ENCODE measurements around the gene FLNA.
A peak's percentile ranks its signal among the peaks of the same experiment; 100 is the strongest.

Gene FLNA

DNA sequence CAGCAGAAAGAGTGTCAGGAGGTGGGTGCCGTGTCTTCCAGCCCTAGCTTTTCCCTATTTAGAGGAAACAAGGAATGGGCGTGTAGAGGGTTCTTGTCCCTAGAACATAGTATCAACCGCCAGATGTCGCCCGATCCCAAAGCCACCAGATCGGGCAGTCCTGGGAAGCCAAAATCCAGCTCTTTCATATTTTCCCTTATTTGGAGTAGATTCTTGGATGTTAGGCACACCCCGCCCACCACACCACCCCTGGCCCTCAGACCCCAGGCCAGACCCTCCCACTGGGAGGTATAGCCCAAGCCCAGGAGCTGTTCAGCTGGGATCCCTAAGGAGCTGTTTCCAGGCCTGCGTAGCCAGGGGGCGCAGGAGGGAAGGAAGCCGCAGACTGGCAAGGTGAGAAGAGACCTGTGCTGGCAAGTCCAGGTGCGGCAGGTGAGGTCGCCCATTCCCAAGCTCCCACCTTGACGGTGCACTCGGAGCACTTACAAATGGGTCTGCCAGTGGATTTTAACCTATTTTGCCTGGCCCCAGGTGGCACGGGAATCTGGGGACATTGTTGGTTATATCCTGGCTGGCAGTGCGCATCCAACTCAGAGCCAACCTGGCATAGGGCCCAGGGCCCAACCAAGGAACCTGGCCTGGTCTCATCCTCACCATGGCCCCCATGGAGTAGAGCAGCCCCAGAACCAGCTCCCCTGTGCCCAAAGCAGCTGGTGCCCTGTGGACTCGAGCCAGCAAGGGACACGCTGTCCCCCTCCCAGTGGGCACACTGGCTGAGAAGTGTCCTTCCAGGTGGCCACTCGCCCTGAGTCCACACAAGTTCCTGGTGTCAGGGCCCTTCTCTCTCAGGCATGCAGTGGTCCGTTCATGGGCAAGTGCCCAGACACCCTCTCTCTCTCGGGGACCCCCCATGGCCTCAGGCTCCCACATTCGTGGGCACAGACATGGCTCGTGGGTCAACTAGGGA, 811 bp downstream of the FLNA start:
- no peak for DNase-seq

DNA sequence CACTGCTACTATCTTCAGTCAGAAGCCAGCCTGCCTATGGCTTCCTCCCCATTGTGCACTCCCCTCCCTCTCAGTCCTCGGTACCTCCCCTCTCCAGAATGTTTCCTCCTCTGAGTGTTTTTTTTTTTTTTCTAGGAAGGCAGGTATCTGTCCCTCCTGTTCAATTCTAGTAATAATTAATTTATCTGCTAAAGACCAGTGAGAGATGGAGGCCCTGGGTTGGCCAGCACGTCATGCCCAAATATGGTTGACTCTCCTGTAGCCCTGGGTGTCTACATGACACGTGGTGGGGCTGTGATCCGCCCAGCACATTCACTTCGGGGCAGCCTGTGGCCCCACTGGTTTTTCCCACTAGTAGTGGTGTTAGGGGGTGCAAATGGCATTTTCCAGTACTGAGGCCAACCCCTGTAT, 1.8 kb downstream of the FLNA start:
- DNase-seq, result no peak

DNA sequence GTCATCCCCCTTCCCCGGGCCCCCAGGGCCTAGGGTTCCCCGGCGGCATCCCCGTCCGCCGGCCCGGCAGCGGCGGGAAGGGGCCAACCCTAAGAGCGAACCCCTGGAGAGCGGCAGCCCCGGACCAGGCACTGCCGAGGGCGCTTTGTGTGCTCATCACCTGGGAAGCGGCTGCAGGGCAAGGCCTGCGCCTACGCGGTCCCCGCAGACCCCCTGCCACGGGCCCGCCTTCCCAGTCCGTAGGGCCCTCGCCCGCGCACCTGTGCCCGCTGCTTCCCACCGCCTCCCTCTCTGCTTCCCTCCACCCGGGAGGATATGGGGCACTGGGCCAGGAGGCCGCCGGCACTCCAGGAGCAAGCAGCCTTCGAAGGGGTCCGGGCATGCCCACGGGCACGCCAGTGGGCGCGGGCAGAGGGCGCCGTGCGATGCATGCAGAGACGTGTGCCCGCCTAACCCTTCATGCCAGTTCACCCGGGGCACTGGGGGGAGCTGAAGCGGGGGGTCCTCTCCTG, 2.6 kb downstream of the FLNA start:
- no peak for DNase-seq

DNA sequence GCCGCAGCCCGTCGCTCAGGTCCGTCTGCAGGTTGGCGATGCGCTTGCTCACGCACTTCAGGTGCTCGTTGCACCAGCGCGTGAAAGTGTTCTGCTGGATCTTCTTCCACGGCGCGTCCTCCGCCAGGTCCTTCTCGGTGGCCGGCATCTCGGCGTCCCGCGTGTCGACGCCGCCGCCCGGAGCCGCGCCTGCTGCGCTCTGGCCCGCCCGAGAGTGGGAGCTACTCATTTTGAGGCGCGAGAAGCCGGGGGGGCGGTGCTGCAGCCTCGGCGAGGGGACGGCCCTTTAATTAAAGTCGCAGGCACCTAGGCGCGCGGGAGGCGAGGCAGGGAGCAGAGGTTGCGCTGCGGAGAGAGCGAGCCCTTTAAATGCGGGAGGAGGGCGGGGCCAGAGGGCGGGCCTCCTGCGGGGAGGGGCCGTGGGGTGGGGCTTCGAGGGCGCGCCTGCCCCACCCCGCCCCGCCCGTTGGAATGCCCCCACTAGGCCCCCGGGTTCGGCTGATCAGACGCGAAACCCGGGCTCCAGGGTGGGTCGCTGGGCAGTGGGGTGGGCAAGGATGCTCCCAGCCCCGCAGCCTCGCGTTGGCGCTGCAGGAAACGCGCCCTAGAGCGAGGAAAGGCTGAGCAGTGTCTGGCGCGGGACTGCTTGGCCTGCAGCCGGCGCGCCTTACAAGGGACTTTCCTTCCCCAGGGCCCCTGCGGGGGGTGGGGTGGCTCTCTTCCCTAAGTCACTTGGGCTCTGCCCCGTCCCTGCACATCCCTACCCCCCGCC, 3.2 kb downstream of the FLNA start:
- peak; percentile 84 for DNase-seq

DNA sequence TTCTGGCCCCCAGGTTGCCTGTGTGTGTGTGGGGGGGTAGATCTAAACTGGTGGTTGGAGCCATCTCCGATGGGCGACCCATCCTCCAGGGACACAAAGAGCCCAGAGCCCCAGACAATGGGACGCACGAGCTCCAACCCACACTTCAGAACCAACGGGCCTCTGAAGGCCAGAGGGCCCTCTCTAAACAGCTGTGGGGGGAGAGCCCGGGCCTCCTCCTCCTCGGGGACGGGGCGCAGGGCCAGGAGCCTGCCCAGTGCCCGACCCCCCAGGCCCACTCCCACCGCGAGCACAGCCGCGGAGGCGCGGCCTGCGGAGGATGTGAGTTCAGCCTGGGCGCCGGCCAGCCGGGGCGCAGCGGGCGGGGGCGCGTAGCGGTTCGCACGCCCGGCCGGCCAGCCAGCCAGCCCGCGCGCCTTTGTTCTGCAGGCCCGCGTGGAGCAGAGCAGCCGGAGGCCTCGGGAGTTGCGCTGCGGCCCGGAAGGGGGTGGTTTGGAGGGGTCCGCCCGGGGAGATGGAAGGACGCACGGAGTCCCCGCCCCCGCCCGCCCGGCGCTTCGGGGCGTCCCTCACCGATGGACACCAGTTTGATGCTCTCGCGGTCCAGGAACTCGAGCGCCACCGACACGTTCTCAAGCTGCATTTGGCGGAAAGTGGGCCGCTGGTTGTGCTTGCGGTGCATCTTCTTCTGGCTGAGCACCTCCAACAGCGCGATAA, 4.0 kb downstream of the FLNA start:
- no peak for DNase-seq

DNA sequence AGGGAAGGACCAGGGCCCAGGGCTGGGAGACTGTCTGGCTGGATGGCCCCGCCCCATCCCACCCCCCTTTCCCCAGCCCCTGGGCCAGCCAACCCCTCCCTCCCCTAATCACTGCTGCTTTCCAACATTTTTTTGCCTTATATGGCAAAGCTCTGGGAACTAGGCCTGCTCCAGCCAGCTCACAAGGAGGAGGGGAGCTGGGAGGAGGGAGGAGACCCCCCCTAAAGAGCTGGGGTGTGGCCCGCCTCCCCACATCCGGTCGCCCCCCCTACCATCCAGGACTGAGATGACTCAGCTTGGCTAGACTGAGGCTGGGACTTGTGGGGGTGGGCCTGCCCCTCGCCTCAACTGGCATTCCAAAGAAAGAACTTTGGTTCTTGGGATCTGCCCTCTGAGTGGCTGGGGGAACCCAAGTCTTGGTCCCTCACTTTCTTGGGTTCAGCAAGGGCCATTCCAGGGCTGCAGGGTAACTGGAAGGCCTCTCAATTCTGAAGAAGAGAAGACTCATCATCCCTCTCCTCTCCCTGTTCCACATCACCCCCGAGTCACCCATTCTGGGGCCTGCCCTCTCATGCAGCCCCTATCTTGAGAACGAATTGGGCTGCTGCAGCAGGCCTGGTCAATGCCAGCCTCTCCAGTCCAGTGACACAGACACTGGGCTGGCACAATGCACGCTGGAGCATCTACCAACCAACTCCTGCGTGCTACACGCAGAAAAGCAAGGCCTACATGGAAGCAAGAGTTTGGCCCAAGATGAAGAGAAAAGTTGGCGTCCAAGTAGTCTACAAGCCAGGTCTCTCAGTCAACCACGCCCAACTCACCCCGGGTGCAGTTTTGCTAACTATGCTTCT, 4.8 kb downstream of the FLNA start:
- DNase-seq, result no peak

DNA sequence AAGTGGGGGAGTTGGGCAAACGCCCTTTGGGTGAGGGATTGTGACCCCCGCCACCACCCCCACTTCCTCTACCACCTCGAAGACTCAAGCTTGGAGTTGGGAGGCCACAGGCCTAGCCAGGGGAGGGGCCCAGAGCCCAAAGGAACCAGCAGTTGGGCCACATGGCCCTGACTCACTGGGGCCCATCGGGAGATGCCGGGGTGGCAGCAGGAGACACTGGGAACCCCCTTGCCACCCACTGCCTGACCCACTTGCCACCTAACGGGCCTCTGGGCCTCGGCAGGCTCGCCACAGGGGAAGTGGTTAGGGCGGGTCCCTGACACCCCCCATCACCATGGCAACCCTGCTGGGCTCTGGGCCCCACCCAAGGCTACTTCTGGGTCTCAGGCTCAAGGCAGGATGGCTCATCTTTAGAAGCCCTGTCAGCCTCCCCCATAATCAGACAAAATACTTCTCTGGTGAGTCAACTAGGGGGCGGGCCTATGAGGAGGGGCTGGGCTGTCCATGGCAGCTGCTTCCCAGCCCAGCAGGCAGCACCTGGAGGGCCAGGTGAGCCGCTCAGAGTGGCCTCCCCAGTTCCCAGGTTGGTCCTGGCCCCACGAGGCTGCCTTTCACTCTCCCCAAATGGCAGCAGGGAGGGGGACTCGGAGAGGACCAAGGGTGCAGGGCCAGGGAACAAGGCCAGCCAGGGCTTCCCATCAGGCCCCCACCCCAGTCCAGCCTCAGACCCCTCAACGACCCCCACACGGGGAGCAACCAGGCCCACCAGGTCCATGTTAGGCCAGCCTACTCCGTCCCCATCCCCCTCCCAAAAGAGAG, 5.6 kb downstream of the FLNA start:
- peak; percentile 86 for DNase-seq

DNA sequence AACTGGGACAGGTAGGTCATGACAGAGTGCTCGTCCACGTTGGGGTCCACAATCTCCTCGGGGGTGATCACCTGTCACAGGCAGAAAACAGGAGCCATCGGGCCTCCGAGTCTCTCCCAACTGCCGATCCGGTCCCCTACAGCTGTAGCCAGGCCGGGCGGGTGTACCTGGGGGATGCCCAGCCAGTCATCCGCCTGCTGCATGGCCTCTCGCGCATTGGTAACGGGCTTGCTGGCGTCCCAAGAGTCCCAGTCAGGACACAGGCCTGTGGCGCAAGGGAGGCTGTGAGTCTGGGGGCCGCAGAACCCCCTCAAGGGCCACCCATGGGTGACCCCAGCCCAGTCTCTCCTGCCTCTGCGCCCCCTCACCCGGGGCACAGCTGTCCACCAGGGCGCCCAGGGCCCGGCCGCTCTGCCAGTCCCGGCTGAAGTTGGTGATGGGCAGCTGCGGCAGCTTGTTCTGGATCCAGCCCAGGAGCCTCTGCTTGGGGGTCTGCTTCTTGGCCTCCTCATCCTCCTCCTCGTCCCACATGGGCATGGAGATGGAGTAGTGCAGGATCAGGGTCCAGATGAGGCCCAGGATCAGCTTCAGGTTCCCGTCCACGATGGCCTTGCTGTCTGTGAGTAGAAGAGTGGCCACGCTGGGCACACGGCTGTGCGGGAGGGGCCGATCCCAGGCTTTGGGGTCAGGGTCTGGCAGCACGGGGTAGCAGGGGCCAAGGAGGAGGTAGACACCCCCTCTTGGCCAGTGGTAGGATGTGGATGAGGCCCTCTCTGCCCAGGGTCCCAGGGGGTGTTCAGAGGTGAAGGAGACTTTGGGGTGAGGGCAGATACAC, 6.7 kb downstream of the FLNA start:
- no peak for DNase-seq

DNA sequence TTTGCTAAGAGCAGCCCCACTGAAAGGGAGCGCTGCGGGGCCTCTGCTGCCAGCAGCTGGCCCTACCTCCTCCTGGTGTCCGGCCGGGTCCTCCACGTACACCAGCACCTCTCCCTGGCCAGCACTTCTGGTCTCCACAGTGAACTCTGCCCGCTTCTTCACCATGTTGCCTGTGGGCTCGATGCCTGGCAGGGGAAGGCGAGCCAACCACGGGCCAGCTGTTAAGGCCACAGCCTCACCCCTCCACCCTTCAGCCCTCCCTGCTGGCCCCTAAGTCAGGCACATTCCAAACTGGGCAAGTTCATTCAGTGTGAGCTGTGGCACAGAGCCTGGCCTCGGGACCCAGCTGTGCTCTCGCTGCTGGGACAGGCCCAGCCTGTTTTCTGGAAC, 7.8 kb downstream of the FLNA start:
- no peak for DNase-seq

DNA sequence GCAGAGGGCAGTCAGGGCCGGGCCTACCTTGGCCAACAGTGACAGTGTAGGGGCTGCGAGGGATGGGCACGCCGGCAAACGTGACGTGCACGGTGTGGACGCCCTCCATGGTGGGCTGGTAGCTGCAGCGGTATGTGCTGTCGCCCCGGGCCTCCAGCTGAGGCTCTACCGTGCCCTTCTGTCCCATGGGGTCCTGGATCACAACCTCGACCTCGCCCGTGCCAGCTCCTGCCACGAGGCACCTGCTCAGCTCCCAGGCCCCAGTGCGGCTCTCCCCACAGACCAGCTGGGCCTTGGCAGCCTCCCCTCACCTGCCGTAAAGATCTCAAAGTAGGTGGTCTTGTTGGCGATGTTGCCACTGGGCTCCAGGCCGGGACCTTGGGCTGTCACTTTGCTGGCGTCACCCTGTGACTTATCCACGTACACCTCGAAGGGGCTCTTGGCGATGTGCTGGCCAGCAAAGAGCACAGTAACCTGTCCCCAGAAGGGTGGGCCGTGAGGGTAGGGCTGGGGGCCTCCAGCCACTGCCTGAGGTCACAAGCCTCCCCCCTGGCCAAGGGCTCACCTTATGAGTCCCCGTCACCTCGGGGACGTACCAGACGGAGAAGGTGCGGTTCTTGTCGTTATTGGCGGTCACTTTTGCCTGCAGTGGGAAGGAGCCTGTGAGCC, 8.3 kb downstream of the FLNA start:
- DNase-seq, result no peak

DNA sequence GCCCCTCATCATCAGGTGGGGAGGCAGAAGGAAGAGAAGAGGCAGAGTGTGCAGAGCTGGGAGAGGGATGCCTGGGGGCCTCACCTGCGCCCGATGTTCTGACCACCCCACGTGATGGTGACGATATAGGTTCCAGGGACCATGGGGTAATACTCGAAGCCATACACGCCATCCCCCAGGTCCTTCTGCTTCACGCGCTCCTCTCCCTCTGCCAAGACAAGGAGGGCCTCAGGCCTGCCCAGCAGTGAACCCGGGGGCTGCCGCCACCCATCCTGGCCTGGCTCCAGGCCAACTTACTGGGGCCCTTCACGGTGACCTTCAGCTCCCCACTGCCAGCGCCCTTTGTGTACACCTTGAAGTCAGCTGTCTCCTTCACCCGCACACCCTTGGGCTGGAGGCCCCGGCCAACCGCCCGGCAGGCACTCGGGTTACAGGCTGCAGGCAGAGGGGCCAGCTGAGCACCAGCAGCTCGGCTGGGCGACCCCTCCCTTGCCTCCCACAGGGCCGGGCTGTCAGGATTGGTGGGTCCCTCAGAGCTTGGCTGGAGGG, 9.3 kb downstream of the FLNA start:
- no peak for DNase-seq

DNA sequence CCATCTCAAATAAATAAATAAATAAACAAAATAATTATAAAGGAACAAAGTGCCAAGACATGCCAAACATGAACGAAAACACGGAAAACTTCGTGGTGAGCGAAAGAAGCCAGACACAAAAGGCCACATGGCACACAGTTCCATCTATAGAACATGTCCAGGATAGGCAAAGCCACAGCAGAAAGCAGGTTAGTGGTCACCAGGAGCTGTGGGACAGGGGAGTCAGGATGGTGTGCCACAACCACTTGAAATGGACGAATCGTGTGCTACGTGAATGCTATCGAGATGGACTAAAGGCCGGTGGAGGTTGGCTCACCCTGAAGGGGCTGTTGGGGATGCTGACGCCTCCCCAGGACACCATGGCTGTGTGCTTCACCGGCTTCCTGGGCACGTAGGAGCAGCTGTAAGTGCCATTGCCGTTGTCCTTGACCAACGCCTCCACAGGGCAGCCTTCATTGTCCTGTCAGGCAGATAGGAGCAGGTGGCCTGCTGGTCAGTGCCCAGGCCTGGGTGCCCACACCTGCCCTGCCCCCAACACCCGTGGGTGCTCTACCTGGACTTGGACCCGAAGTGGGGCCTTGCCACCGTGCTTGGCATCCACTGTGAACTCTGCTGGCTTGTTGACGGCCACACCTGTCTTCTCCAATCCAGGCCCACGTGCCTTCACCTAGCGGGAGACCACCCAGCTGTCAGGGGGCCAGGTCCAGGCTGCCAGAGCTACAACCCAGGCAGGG, 10.6 kb downstream of the FLNA start:
- DNase-seq, result no peak

DNA sequence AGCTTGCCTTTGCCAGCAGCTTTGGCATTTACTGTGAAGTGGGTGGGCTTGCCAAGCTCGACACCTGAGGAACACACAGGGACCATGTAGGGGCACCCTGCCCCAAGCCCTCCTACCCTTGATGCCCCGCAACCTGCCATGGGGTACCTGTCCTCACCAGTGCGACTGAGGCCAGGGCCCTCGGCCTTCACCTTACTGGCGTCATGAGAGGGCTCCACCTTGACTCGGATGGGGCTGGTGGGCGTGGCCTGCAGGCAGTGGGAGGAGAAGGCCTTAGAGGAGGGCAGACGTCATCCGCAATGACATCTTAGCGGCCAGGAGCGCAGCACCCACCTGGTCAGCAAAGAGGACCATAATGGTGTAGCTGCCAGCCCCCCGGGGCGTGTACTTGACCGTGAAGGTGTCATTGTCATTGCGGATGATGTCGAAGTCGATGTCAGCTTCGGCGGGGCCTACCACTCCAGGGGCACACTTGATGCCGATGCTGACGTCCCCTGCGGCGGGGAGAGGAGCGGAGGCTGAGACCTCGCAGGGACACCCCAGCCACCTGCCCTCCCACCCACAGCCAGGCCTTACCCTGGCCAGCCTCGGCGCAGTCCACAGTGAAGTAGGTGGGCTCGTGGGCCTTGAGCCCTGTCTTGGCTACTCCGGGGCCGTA, 12.2 kb downstream of the FLNA start:
- no peak for DNase-seq

DNA sequence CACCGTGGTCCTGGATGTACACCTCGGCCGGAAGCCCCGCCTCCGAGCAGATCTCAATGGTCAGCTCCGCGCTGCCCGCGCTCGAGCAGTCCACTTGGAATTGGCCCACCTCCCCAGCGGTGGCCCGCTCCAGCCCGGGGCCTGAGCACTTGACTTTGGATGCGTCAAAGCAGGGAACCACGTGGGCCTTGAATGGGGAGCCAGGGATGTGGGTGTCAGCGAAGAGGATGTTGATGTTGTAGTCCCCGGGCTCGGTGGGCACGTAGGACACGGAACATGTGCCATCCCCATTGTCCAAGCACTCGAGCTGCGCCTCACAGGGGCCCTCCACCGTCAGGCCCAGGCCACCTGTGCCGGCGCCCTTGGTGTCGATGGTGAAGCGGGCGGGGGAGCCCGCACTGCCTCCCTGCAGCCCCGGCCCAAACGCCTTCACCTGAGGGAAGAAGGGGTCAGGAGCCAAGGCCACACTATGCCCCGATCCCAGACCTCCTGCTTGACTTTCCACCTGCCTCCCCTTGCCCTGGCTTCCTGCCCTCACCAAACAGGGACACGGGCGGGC, 14.2 kb downstream of the FLNA start:
- DNase-seq, result no peak

DNA sequence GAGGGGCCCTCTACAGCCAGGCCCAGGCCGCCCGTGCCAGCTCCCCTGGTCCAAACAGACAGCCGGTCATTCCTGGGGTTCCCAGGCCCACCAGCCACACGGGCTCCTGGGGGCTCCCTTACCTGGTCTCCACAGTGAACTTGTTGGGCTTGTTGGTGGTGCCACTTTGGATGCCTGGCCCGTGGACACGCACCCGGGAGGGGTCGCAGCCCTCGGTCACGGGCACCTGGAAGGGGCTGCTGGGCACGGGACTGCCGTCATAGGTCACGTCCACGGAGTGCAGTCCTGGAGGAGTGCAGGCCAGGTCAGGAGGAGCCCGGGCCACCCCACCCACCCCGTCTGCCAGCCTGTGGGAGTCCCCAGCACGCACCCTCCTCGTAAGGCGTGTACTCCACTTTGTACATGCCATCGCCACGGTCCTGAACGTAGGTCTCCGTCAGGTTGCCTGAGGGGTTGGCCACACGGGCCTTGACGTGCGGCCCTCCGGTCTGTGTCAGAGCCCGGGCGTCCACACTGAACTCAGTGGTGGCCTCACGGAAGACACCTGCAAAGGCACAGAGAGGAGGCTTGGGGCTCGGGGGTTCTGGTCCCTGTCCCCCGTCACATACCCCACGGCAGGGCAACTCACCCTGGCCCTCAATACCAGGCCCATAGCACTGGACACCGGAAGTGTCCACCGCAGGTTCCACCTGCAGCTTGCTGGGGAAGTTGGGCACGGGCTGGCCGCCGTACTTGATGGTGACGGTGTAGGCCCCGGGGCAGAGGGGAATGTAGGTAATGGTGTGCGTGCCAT, 14.9 kb downstream of the FLNA start:
- no peak for DNase-seq

DNA sequence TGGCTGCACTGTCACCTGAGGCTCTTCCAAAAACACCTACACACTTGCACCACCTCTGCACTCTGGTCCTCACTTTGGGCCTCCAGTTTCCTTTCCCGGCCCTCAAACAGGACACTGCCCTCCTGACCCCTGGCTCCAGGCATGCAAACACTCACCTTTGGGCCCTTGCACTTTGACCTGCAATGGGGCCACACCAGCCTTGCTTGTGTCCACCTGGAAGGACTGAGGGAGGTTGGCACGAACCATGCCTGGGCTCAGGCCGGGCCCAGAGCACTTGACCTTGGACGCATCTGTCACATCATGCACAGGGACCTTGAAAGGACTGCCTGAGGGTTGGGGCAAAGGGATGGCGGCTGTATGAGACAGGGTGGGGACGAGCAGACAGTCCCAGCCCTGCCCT, 15.6 kb downstream of the FLNA start:
- DNase-seq, result no peak

DNA sequence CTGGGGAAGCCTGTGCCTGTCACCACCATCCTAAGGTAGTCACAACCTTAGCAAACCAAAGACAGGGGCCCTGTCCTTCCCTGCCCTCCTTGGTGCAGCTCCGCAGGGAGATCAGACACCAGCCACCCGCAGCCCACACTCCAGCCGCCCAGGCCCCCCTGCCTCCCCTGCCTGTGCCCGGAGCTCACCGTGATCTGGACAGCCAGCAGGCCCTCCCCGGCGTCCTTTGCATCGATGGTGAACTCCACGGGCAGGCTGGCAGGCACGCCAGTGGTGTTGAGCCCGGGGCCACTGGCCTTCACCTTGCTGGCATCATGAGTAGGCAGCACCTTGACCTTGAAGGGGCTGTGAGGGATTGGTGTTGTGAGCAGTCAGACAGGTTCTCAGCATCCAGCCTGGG, 16.4 kb downstream of the FLNA start:
- DNase-seq, result no peak
